ENCODE measurements around the gene SPIRE2.
A peak's percentile ranks its signal among the peaks of the same experiment; 100 is the strongest.

SPIRE2 gene

DNA sequence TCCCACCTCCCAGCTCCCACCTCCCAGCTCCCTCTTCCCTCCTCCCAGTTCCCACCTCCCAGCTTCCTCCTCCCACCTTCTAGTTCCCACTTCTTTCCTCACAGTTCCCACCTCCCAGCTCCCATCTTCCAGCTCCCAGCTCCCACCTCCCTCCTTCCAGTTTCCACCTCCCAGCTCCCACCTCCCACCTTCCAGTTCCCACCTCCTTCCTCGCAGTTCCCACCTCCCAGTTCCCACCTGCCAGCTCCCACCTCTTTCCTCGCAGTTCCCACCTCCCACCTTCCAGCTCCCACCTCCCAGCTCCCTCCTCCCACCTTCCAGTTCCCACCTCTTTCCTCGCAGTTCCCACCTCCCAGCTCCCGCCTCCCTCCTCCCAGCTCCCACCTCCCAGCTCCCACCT is 80.0 kb downstream of the SPIRE2 start:
- Histone ChIP-seq H3K27me3 (replicated peaks in 2 of 5; ENCODE audit: control insufficient read depth in 4 of 5, insufficient read depth in 5 of 5, low read length in 4 of 5) (no peaks in the 10 kb centered on the region), H3K36me3 (ENCODE audit: control insufficient read depth in 4 of 4, insufficient read depth in 4 of 4, low read length in 3 of 4) (peaks cover 3 to 77% (median 60%) of the 10 kb centered on the region in 4 experiments), H3K27ac (ENCODE audit: insufficient read depth in 1 of 2, low read depth in 1 of 2, low read length in 2 of 2, poor library complexity in 1 of 2, severe bottlenecking in 2 of 2) (no peak overlapping the region), H3K4me1 (ENCODE audit: control extremely low read depth in 1 of 4, control insufficient read depth in 4 of 4, insufficient read depth in 4 of 4, low read length in 3 of 4) (peaks cover 0 to 5% (median under 1%) of the 10 kb centered on the region in 4 experiments), H3K9me3 (ENCODE audit: control extremely low read depth in 1 of 5, control insufficient read depth in 4 of 5, insufficient read depth in 2 of 5, low read depth in 1 of 5, low read length in 4 of 5) (peaks cover 0 to 4% (median 3%) of the 10 kb centered on the region in 5 experiments), H3K4me3 (ENCODE audit: control insufficient read depth in 1 of 7, extremely low read depth in 1 of 7, insufficient read depth in 4 of 7, low read depth in 2 of 7, low read length in 6 of 7) (no peak overlapping the region)
- WGBS (ENCODE audit: insufficient coverage), result 94% methylated on average over 2 of the region's 4 CpGs
- POLR2A ChIA-PET, result no interaction called here
- CTCF ChIA-PET, result interaction anchor here (1.0 to 3.4 kb wide), 7 partner anchors 9 to 203 kb away, joined by 3 to 13 read pairs (median 5); partner anchors contain the start of genes MC1R and TUBB3
- no peak for DNase-seq

DNA sequence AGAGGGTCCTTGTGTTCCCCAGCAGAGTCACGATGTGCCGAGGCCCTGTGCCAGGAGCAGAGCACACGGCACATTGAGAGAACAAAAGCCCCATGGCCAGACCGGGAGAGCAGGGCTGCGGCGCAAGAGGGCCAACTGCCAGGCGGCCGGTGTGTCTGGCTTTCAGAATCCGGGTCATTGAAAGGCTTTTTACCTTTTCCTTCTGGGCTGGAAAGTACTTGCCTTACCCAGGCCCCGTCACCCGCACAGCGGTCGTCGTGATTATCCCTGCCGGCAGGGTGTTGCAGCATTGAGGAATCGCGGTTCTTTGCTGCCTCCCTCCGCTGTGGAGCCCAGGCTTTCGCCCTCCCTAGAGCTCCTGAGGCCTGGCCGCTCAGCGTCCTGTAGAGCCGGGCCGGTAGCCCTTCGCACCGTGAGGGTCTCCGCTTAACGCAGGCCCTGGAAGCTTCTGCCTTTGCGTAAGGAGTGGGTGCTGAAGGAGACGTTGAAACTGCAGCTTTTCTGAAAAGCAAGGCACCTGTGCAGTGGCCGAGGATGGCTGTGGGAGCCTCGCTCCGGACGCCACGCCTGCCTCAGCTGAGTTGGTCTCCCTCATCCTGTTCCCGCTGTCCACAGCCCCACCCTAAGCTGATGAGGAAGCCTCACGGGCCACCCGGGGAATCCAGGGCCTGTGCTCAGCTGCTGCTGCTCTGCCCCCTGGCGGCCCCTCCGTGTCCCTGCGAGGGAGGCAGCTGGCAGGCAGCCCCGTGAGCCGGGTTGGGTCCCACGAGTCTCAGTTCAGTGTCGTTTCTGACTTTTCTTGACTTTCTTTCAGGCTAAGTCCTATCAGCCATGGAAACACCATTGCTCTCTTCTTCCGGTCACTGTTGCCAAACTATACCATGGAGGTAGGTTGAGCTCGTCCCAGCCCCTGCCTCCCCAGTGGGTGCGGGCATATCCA is 81.8 kb downstream of the SPIRE2 start:
- H3K9me3 ChIP-seq (ENCODE audit: control extremely low read depth in 1 of 5, control insufficient read depth in 4 of 5, insufficient read depth in 2 of 5, low read depth in 1 of 5, low read length in 4 of 5), result peaks cover 0 to 4% (median 3%) of the 10 kb centered on the region in 5 experiments
- no peak overlapping the region for H3K27ac ChIP-seq (ENCODE audit: insufficient read depth in 1 of 2, low read depth in 1 of 2, low read length in 2 of 2, poor library complexity in 1 of 2, severe bottlenecking in 2 of 2)
- POLR2A ChIA-PET, result interaction anchor here (1.8 kb wide), 1 partner anchor 9 kb away, joined by 5 read pairs; the partner anchor contains the start of gene MC1R
- CTCF ChIA-PET, result interaction anchor here (0.7 to 3.4 kb wide), 11 partner anchors 9 to 1260 kb away, joined by 3 to 13 read pairs (median 5); partner anchors contain the start of gene MC1R
- 73% methylated on average over 46 of the region's 47 CpGs for WGBS (ENCODE audit: insufficient coverage)
- DNase-seq, result peak; percentile 60 to 73 (median 69)
- H3K4me1 ChIP-seq (ENCODE audit: control extremely low read depth in 1 of 4, control insufficient read depth in 4 of 4, insufficient read depth in 4 of 4, low read length in 3 of 4), result peaks cover 0 to 5% (median under 1%) of the 10 kb centered on the region in 4 experiments
- H3K4me3 ChIP-seq (ENCODE audit: control insufficient read depth in 1 of 7, extremely low read depth in 1 of 7, insufficient read depth in 4 of 7, low read depth in 2 of 7, low read length in 6 of 7), result no peak overlapping the region
- no peaks in the 10 kb centered on the region for H3K27me3 ChIP-seq (replicated peaks in 2 of 5; ENCODE audit: control insufficient read depth in 4 of 5, insufficient read depth in 5 of 5, low read length in 4 of 5)
- peaks cover 3 to 66% (median 51%) of the 10 kb centered on the region in 4 experiments for H3K36me3 ChIP-seq (ENCODE audit: control insufficient read depth in 4 of 4, insufficient read depth in 4 of 4, low read length in 3 of 4)

DNA sequence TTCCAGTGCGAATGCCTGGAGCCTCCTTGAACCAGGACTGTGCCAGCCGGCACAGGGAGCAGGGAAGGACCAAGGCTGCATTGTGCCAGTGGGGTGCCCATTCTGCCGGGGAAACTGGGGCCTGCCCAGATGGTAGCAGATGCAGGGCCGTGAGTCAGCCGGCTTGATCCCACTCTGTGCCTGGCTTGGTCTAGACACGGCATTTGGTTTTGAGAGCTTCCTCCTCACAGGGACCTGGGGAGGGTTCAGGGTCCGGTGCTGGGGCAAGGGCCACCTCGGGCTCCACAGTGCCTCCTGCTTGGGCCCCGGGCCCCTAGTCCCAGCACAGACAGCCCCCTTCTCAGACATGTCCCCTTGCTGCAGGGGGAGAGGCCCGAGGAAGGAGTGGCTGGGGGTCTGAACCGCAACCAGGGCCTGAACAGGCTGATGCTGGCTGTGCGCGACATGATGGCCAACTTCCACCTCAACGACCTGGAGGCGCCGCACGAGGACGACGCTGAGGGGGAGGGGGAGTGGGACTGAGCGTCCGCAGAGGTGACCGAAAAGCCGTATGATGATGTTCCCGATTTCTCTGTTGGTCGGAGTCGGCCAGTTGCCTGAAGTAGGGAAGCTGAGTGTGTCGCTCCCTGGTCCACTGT is 82.6 kb downstream of the SPIRE2 start:
- POLR2A ChIA-PET, result interaction anchor here (1.8 kb wide), 1 partner anchor 8 kb away, joined by 5 read pairs; the partner anchor contains the start of gene MC1R
- peaks cover 3 to 59% (median 46%) of the 10 kb centered on the region in 4 experiments for H3K36me3 ChIP-seq (ENCODE audit: control insufficient read depth in 4 of 4, insufficient read depth in 4 of 4, low read length in 3 of 4)
- no peak overlapping the region for H3K27ac ChIP-seq (ENCODE audit: insufficient read depth in 1 of 2, low read depth in 1 of 2, low read length in 2 of 2, poor library complexity in 1 of 2, severe bottlenecking in 2 of 2)
- no peaks in the 10 kb centered on the region for H3K27me3 ChIP-seq (replicated peaks in 2 of 5; ENCODE audit: control insufficient read depth in 4 of 5, insufficient read depth in 5 of 5, low read length in 4 of 5)
- peaks cover 0 to 5% (median under 1%) of the 10 kb centered on the region in 4 experiments for H3K4me1 ChIP-seq (ENCODE audit: control extremely low read depth in 1 of 4, control insufficient read depth in 4 of 4, insufficient read depth in 4 of 4, low read length in 3 of 4)
- DNase-seq, result no peak
- WGBS (ENCODE audit: insufficient coverage), result 97% methylated on average over 26 of the region's 27 CpGs
- peaks cover 0 to 4% (median 3%) of the 10 kb centered on the region in 5 experiments for H3K9me3 ChIP-seq (ENCODE audit: control extremely low read depth in 1 of 5, control insufficient read depth in 4 of 5, insufficient read depth in 2 of 5, low read depth in 1 of 5, low read length in 4 of 5)
- H3K4me3 ChIP-seq (ENCODE audit: control insufficient read depth in 1 of 7, extremely low read depth in 1 of 7, insufficient read depth in 4 of 7, low read depth in 2 of 7, low read length in 6 of 7), result no peak overlapping the region
- CTCF ChIA-PET, result interaction anchor here (0.9 to 3.4 kb wide), 9 partner anchors 8 to 206 kb away, joined by 3 to 13 read pairs (median 5); partner anchors contain the start of gene MC1R

DNA sequence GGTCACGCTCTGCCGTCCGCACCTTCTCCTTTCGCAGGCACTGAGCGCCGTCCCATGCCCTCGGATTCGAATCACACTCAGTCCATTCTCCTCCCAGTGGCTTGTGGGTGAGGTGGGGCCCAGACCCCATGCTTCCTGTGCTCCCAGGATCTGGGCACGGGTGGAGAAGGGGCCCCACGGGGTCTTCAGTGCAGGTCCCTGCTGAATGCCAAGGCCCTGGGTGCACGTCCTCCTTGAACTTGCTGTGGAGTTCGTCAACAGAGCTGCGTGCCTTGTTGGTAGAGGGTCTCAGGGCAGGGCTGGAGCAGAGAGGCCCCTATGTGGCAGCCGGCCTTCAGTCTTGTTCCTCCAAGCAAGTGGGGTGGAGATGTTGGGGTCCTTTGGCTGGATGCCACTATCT is 83.1 kb downstream of the SPIRE2 start:
- Histone ChIP-seq H3K9me3 (ENCODE audit: control extremely low read depth in 1 of 5, control insufficient read depth in 4 of 5, insufficient read depth in 2 of 5, low read depth in 1 of 5, low read length in 4 of 5) (peaks cover 0 to 4% (median 3%) of the 10 kb centered on the region in 5 experiments), H3K27me3 (replicated peaks in 2 of 5; ENCODE audit: control insufficient read depth in 4 of 5, insufficient read depth in 5 of 5, low read length in 4 of 5) (no peaks in the 10 kb centered on the region), H3K36me3 (ENCODE audit: control insufficient read depth in 4 of 4, insufficient read depth in 4 of 4, low read length in 3 of 4) (peaks cover 3 to 53% (median 43%) of the 10 kb centered on the region in 4 experiments), H3K4me3 (ENCODE audit: control insufficient read depth in 1 of 7, extremely low read depth in 1 of 7, insufficient read depth in 4 of 7, low read depth in 2 of 7, low read length in 6 of 7) (no peak overlapping the region), H3K27ac (ENCODE audit: insufficient read depth in 1 of 2, low read depth in 1 of 2, low read length in 2 of 2, poor library complexity in 1 of 2, severe bottlenecking in 2 of 2) (no peak overlapping the region), H3K4me1 (ENCODE audit: control extremely low read depth in 1 of 4, control insufficient read depth in 4 of 4, insufficient read depth in 4 of 4, low read length in 3 of 4) (peaks cover 0 to 5% (median under 1%) of the 10 kb centered on the region in 4 experiments)
- POLR2A ChIA-PET, result no interaction called here
- CTCF ChIA-PET, result interaction anchor here (1.1 to 3.4 kb wide), 5 partner anchors 10 to 206 kb away, joined by 3 to 13 read pairs (median 4); no protein-coding TSS in a partner anchor
- DNase-seq, result no peak
- 92% methylated on average over 5 of the region's 14 CpGs for WGBS (ENCODE audit: insufficient coverage)

DNA sequence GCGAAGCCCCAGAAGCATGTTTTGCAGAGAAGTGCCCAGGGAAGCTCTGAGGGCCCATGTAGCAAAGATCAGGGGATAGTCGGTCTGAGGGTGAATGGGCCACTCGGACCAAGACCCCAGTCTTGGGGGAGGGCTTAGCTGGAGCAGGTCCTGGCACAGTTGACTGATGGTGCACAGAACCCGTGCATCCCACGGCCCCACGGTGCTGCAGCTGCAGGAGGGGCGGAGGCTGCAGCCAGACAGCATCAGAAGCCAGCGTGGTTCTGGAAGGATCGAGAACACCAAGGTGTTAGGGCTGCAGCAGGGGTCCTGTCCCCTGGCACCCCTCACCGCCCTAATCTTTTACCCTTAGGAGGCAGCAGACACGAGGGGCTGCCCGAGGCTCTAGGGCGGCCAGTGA is 83.9 kb downstream of the SPIRE2 start:
- CTCF ChIA-PET, result interaction anchor here (1.1 to 1.7 kb wide), 2 partner anchors 9 to 51 kb away, joined by 4 read pairs; no protein-coding TSS in a partner anchor
- no peak for DNase-seq
- Histone ChIP-seq H3K36me3 (ENCODE audit: control insufficient read depth in 4 of 4, insufficient read depth in 4 of 4, low read length in 3 of 4) (peaks cover 3 to 45% (median 36%) of the 10 kb centered on the region in 4 experiments), H3K4me1 (ENCODE audit: control extremely low read depth in 1 of 4, control insufficient read depth in 4 of 4, insufficient read depth in 4 of 4, low read length in 3 of 4) (peaks cover 0 to 5% (median 2%) of the 10 kb centered on the region in 4 experiments), H3K4me3 (ENCODE audit: control insufficient read depth in 1 of 7, extremely low read depth in 1 of 7, insufficient read depth in 4 of 7, low read depth in 2 of 7, low read length in 6 of 7) (no peak overlapping the region), H3K27ac (ENCODE audit: insufficient read depth in 1 of 2, low read depth in 1 of 2, low read length in 2 of 2, poor library complexity in 1 of 2, severe bottlenecking in 2 of 2) (no peak overlapping the region), H3K9me3 (ENCODE audit: control extremely low read depth in 1 of 5, control insufficient read depth in 4 of 5, insufficient read depth in 2 of 5, low read depth in 1 of 5, low read length in 4 of 5) (no peaks in the 10 kb centered on the region), H3K27me3 (replicated peaks in 2 of 5; ENCODE audit: control insufficient read depth in 4 of 5, insufficient read depth in 5 of 5, low read length in 4 of 5) (no peaks in the 10 kb centered on the region)
- POLR2A ChIA-PET, result no interaction called here
- 95% methylated on average over 13 of the region's 13 CpGs for WGBS (ENCODE audit: insufficient coverage)

DNA sequence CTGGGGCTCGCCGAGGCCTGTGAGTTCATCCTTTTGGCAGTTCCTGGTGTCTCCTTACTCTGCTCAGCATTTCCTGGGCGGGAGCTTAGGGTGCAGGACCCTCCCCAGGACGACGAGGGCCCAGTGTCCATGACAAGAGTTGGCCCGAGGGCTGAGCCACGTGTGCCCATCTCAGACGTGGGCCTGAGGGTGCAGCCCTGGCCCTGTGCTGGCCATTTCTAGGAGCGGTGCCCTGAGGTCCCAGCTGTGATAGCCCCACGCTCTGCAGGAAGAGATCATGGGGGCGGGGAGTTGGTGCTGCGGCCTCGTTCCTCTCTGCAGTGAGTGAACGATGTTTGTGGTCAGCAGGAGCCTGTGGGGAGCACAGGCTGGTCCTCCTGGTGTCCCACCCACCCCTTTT is 84.4 kb downstream of the SPIRE2 start:
- peaks cover 0 to 9% (median 7%) of the 10 kb centered on the region in 4 experiments for H3K4me1 ChIP-seq (ENCODE audit: control extremely low read depth in 1 of 4, control insufficient read depth in 4 of 4, insufficient read depth in 4 of 4, low read length in 3 of 4)
- no peak overlapping the region for H3K27ac ChIP-seq (ENCODE audit: insufficient read depth in 1 of 2, low read depth in 1 of 2, low read length in 2 of 2, poor library complexity in 1 of 2, severe bottlenecking in 2 of 2)
- DNase-seq, result no peak
- no peaks in the 10 kb centered on the region for H3K9me3 ChIP-seq (ENCODE audit: control extremely low read depth in 1 of 5, control insufficient read depth in 4 of 5, insufficient read depth in 2 of 5, low read depth in 1 of 5, low read length in 4 of 5)
- ChIA-PET POLR2A (no interaction called here), CTCF (interaction anchor here (1.1 to 1.7 kb wide), 2 partner anchors 9 to 52 kb away, joined by 4 read pairs; no protein-coding TSS in a partner anchor)
- H3K4me3 ChIP-seq (ENCODE audit: control insufficient read depth in 1 of 7, extremely low read depth in 1 of 7, insufficient read depth in 4 of 7, low read depth in 2 of 7, low read length in 6 of 7), result no peak overlapping the region
- H3K36me3 ChIP-seq (ENCODE audit: control insufficient read depth in 4 of 4, insufficient read depth in 4 of 4, low read length in 3 of 4), result peaks cover 3 to 45% (median 35%) of the 10 kb centered on the region in 4 experiments
- no peaks in the 10 kb centered on the region for H3K27me3 ChIP-seq (replicated peaks in 2 of 5; ENCODE audit: control insufficient read depth in 4 of 5, insufficient read depth in 5 of 5, low read length in 4 of 5)
- WGBS (ENCODE audit: insufficient coverage), result 87% methylated on average over 14 of the region's 14 CpGs
